ENCODE data around the gene MSH3. TPM values are rescaled to one million over a fixed set of nuclear protein-coding genes. Genes with fewer than 3 reads are reported as not detected.
"Not testable (repeated sequence)": the region's sequence is repeated elsewhere in the genome, so short reads cannot be mapped to it uniquely, and the experiment has no call there.

MSH3 gene
- polyA plus RNA-seq, 1 of the 3 experiments (the other 2 are of a cell fraction), result 3.5 TPM

DNA sequence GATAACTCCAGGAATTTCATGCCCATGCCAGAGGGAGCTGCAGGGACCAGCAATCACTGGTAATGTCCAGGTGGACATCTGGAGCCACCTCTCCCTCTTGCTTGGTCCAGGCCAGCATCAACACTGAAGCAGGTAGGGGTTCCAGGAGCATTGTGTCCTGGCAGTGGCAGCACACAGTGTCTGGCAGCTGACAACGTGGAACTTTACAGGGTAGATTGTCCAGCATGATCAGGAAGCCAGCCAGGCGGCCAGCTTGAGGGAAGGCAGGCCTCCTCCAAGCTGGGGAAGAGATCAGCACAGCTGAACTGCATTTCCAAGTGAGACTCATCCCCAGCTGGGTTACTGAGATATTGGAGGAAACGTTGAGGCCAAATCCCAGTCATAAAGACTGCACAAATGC, 223.1 kb downstream of the MSH3 start (continued):
- TF ChIP-seq RFX5 (IDR thresholded peaks at IDR 0.05; ENCODE audit: low read length), result no peak
- TF ChIP-seq ELF1 (IDR thresholded peaks at IDR 0.05), result no peak

DNA sequence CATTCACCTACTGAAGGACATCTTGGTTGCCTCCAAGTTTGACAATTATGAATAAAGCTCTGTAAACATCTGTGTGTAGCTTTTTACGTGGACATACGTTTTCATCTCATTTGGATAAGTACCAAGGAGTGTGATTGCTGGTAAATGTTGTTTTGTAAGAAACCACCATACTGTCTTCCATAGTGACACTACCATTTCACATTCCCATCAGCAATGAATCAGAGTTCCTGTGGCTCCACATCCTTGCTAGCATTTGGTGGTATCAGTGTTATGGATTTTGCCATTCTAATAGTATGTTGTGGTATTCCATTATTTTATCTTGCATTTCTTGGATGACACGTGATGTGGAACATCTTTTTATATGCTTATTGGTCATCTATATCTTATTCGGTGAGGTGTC, 227.3 kb downstream of the MSH3 start:
- POLR2A ChIA-PET, result no interaction called here
- CTCF ChIA-PET, result interaction anchor here (0.6 to 0.7 kb wide), 2 partner anchors 37 to 1089 kb away, joined by 3 read pairs; no protein-coding TSS in a partner anchor
- 93% methylated on average over 4 of the region's 4 CpGs for WGBS (ENCODE audit: low lambda C conversion rate)

DNA sequence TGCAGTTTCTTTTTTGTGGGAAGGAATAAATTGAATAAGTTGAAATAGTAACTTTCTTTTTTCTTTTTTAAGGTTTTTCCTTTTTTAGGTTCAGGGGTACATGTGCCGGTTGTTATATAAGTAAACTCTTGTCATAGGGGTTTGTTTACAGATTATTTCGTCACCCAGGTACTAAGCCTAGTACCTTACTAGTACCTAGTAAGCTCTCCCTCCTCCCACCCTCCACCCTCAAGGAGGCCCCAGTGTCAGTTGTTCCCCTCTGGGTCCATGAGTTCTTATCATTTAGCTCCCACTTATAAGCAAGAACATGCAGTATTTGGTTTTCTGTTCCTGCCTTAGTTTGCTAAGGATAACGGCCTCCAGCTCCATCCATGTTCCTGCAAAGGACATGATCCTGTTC, 228.9 kb downstream of the MSH3 start:
- H3K27ac ChIP-seq (ENCODE audit: low read depth in 2 of 2, low read length in 1 of 2); DNase-seq; H3K4me2 ChIP-seq; POLR2A ChIA-PET; H4K20me1 ChIP-seq (ENCODE audit: insufficient read depth); H3K9me3 ChIP-seq; H3K27me3 ChIP-seq (ENCODE audit: insufficient read depth); H3K4me1 ChIP-seq (ENCODE audit: control insufficient read depth in 1 of 2, insufficient read depth in 2 of 2, low read depth in 1 of 2, low read length in 1 of 2); H3K9ac ChIP-seq; H3K36me3 ChIP-seq (replicated peaks in 1 of 2; ENCODE audit: control insufficient read depth in 1 of 2, insufficient read depth in 2 of 2, low read length in 1 of 2); H2AFZ ChIP-seq (ENCODE audit: low read depth); H3K4me3 ChIP-seq (ENCODE audit: low read depth in 2 of 2, low read length in 1 of 2); H3F3A ChIP-seq (replicated peaks; ENCODE audit: insufficient read depth); H3K79me2 ChIP-seq (ENCODE audit: insufficient read depth); H3K9me2 ChIP-seq: not testable (repeated sequence)
- 92% methylated on average over 3 of the region's 3 CpGs for WGBS (ENCODE audit: low lambda C conversion rate)
- CTCF ChIA-PET, result interaction anchor here (0.7 kb wide), 1 partner anchor 211 kb away, joined by 4 read pairs; no protein-coding TSS in a partner anchor

More for the DNA sequence above, 227.3 kb downstream of the MSH3 start:
- H2AFZ ChIP-seq (ENCODE audit: low read depth), result no peak overlapping the region
- no peak for DNase-seq
- H3K4me1 ChIP-seq (ENCODE audit: control insufficient read depth in 1 of 2, insufficient read depth in 2 of 2, low read depth in 1 of 2, low read length in 1 of 2), result peaks cover 0 to 7% of the 10 kb centered on the region in 2 experiments; a peak in 2 of 4 replicates
- no peaks in the 10 kb centered on the region for H3K27me3 ChIP-seq (ENCODE audit: insufficient read depth)
- no peaks in the 10 kb centered on the region for H4K20me1 ChIP-seq (ENCODE audit: insufficient read depth)
- no peak overlapping the region for H3K4me3 ChIP-seq (ENCODE audit: low read depth in 2 of 2, low read length in 1 of 2)
- TF ChIP-seq, protein P1, sequence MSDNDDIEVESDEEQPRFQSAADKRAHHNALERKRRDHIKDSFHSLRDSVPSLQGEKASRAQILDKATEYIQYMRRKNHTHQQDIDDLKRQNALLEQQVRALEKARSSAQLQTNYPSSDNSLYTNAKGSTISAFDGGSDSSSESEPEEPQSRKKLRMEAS (IDR thresholded peaks at IDR 0.05; ENCODE audit: low read depth), result no peak
- TF ChIP-seq FOXM1 (IDR thresholded peaks at IDR 0.05; ENCODE audit: low read depth) (no peak), EP300 (IDR thresholded peaks at IDR 0.05; ENCODE audit: borderline replicate concordance in 1 of 2, low read depth in 1 of 2, low read length in 1 of 2) (no peak), TAF1 (IDR thresholded peaks at IDR 0.05; ENCODE audit: borderline replicate concordance, low read depth, low read length) (no peak), NRF1 (IDR thresholded peaks at IDR 0.05; ENCODE audit: low read depth, low read length) (no peak), RAD21 (IDR thresholded peaks at IDR 0.05; ENCODE audit: low read length) (no peak), FOXJ3 (CRISPR knock-in tag; IDR thresholded peaks at IDR 0.05) (no peak), YY1 (IDR thresholded peaks at IDR 0.05; ENCODE audit: low read depth) (no peak), RCOR1 (IDR thresholded peaks at IDR 0.05; ENCODE audit: low read length) (no peak), RXRA (IDR thresholded peaks at IDR 0.05; ENCODE audit: borderline replicate concordance, low read depth) (no peak), TEAD4 (IDR thresholded peaks at IDR 0.05; ENCODE audit: borderline replicate concordance, insufficient read depth) (no peak)
- TF ChIP-seq, protein P2, sequence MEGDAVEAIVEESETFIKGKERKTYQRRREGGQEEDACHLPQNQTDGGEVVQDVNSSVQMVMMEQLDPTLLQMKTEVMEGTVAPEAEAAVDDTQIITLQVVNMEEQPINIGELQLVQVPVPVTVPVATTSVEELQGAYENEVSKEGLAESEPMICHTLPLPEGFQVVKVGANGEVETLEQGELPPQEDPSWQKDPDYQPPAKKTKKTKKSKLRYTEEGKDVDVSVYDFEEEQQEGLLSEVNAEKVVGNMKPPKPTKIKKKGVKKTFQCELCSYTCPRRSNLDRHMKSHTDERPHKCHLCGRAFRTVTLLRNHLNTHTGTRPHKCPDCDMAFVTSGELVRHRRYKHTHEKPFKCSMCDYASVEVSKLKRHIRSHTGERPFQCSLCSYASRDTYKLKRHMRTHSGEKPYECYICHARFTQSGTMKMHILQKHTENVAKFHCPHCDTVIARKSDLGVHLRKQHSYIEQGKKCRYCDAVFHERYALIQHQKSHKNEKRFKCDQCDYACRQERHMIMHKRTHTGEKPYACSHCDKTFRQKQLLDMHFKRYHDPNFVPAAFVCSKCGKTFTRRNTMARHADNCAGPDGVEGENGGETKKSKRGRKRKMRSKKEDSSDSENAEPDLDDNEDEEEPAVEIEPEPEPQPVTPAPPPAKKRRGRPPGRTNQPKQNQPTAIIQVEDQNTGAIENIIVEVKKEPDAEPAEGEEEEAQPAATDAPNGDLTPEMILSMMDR (IDR thresholded peaks at IDR 0.05), result no peak
- TF ChIP-seq, protein P3, sequence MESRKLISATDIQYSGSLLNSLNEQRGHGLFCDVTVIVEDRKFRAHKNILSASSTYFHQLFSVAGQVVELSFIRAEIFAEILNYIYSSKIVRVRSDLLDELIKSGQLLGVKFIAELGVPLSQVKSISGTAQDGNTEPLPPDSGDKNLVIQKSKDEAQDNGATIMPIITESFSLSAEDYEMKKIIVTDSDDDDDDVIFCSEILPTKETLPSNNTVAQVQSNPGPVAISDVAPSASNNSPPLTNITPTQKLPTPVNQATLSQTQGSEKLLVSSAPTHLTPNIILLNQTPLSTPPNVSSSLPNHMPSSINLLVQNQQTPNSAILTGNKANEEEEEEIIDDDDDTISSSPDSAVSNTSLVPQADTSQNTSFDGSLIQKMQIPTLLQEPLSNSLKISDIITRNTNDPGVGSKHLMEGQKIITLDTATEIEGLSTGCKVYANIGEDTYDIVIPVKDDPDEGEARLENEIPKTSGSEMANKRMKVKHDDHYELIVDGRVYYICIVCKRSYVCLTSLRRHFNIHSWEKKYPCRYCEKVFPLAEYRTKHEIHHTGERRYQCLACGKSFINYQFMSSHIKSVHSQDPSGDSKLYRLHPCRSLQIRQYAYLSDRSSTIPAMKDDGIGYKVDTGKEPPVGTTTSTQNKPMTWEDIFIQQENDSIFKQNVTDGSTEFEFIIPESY (IDR thresholded peaks at IDR 0.05; ENCODE audit: borderline replicate concordance, low read depth), result no peak
- no peaks in the 10 kb centered on the region for H3K79me2 ChIP-seq (ENCODE audit: insufficient read depth)
- H3K9ac ChIP-seq, result no peak overlapping the region
- H3K9me3 ChIP-seq, result no peaks in the 10 kb centered on the region
- no peak overlapping the region for H3K4me2 ChIP-seq
- H3K9me2 ChIP-seq, result no peaks in the 10 kb centered on the region
- no peak overlapping the region for H3K27ac ChIP-seq (ENCODE audit: low read depth in 2 of 2, low read length in 1 of 2)
- H3F3A ChIP-seq (replicated peaks; ENCODE audit: insufficient read depth), result no peaks in the 10 kb centered on the region
- H3K36me3 ChIP-seq (replicated peaks in 1 of 2; ENCODE audit: control insufficient read depth in 1 of 2, insufficient read depth in 2 of 2, low read length in 1 of 2), result peaks cover 0 to 13% of the 10 kb centered on the region in 2 experiments
